GM23338 (cell line): Measurements from ENCODE around the gene FAU. TPM values are rescaled to one million over a fixed set of nuclear protein-coding genes. Genes with fewer than 3 reads are reported as not detected.
A peak's percentile ranks its signal among the peaks of the same experiment; 100 is the strongest.

Experiments used
- ATAC-seq: fragments of 200-7000 bp; cut with Tn5 transposase; 3 replicates; pipeline ENCODE4 v1.9.1; 2020
- DNase-seq: peaks from one replicate; pipeline ENCODE4 v3.0.0-alpha.2; 2015; ENCODE audit warnings: low spot score
- H2AFZ ChIP-seq: fragments of 200-600 bp; sonication (generic); 2 replicates; pipeline ENCODE4 v1.8.0; 2016; ENCODE audit warnings: antibody characterized with exemption, mild to moderate bottlenecking, moderate library complexity
- H3F3A ChIP-seq: fragments of 200-600 bp; sonication (generic); replicated peaks from 2 replicates; pipeline ENCODE4 v1.8.0; 2017; ENCODE audit warnings: antibody characterized with exemption, mixed run types, low read depth
- H3K27ac ChIP-seq: fragments of 200-600 bp; sonication (generic); 2 replicates; pipeline ENCODE4 v1.6.1; 2016; ENCODE audit warnings: low read depth
- H3K27me3 ChIP-seq: fragments of 200-600 bp; sonication (generic); 2 replicates; pipeline ENCODE4 v1.8.0; 2016; ENCODE audit warnings: mild to moderate bottlenecking, mixed run types, moderate library complexity; ENCODE audit not compliant: insufficient read depth
- H3K36me3 ChIP-seq: fragments of 200-600 bp; sonication (generic); 2 replicates; pipeline ENCODE4 v1.8.0; 2016; ENCODE audit warnings: mild to moderate bottlenecking; ENCODE audit not compliant: insufficient read depth
- H3K4me1 ChIP-seq: fragments of 200-600 bp; sonication (generic); 2 replicates; pipeline ENCODE4 v1.8.0; 2016; ENCODE audit warnings: mild to moderate bottlenecking, moderate library complexity; ENCODE audit not compliant: insufficient read depth
- H3K4me2 ChIP-seq: fragments of 200-600 bp; sonication (generic); 2 replicates; pipeline ENCODE4 v1.7.1; 2017; ENCODE audit warnings: mixed run types
- H3K4me3 ChIP-seq: fragments of 200-600 bp; sonication (generic); 2 replicates; pipeline ENCODE4 v1.6.1; 2016; ENCODE audit warnings: mixed run types
- H3K79me2 ChIP-seq: fragments of 200-600 bp; sonication (generic); replicated peaks from 2 replicates; pipeline ENCODE4 v1.8.0; 2017; ENCODE audit warnings: mild to moderate bottlenecking; ENCODE audit not compliant: insufficient read depth
- H3K9me2 ChIP-seq: fragments of 200-600 bp; sonication (generic); 2 replicates; pipeline ENCODE4 v1.8.0; 2017; ENCODE audit not compliant: insufficient read depth
- H4K20me1 ChIP-seq: fragments of 200-600 bp; sonication (generic); replicated peaks from 2 replicates; pipeline ENCODE4 v1.8.0; 2017; ENCODE audit warnings: mild to moderate bottlenecking; ENCODE audit not compliant: insufficient read depth
- H3K27ac Mint-ChIP-seq: 2 replicates; pipeline ENCODE4 v1.8.0; 2020; ENCODE audit warnings: inconsistent platforms, mild to moderate bottlenecking, moderate library complexity, mixed read lengths
- H3K27me3 Mint-ChIP-seq: 3 replicates; pipeline ENCODE4 v1.8.0; 2022; ENCODE audit warnings: low read depth, mild to moderate bottlenecking, moderate library complexity, mixed read lengths, inconsistent platforms; ENCODE audit not compliant: insufficient read depth, poor library complexity
- H3K36me3 Mint-ChIP-seq: 3 replicates; pipeline ENCODE4 v1.8.0; 2021; ENCODE audit warnings: low read depth, mild to moderate bottlenecking, inconsistent platforms, moderate library complexity, mixed read lengths
- H3K4me1 Mint-ChIP-seq: 3 replicates; pipeline ENCODE4 v1.8.0; 2020; ENCODE audit warnings: mild to moderate bottlenecking, inconsistent platforms, mixed read lengths
- H3K4me3 Mint-ChIP-seq: 3 replicates; pipeline ENCODE4 v1.8.0; 2021; ENCODE audit warnings: moderate library complexity, mild to moderate bottlenecking, inconsistent platforms, mixed read lengths
- H3K9me3 Mint-ChIP-seq: 3 replicates; pipeline ENCODE4 v1.8.0; 2020; ENCODE audit warnings: moderate library complexity, mild to moderate bottlenecking, inconsistent platforms, mixed read lengths
- CREB1 ChIP-seq: fragments of 250-450 bp; sonication (Bioruptor Pico); IDR thresholded peaks from 2 replicates; pipeline ENCODE4 v1.5.0; 2020; ENCODE audit warnings: low read depth, mild to moderate bottlenecking, moderate library complexity
- ETS1 ChIP-seq: IDR thresholded peaks from 2 replicates; pipeline ENCODE4 v1.6.1; 2016; ENCODE audit warnings: antibody characterized with exemption
- EZH2 ChIP-seq: fragments of 200-600 bp; sonication (generic); IDR thresholded peaks from one replicate; pipeline ENCODE4 v1.8.0; 2017; ENCODE audit warnings: antibody characterized with exemption, mild to moderate bottlenecking, low read depth; ENCODE audit not compliant: unreplicated experiment
- EZH2phosphoT487 ChIP-seq: fragments of 200-600 bp; sonication (generic); IDR thresholded peaks from one replicate; pipeline ENCODE4 v1.8.1; 2018; ENCODE audit warnings: antibody characterized with exemption; ENCODE audit not compliant: unreplicated experiment
- JUNB ChIP-seq: IDR thresholded peaks from one replicate; pipeline ENCODE4 v1.6.1; 2016; ENCODE audit warnings: antibody characterized with exemption; ENCODE audit not compliant: unreplicated experiment
- NANOG ChIP-seq: IDR thresholded peaks from 2 replicates; pipeline ENCODE4 v1.6.1; 2016; ENCODE audit warnings: antibody characterized with exemption, borderline replicate concordance
- POLR2AphosphoS5 ChIP-seq: IDR thresholded peaks from 2 replicates; pipeline ENCODE4 v1.6.1; 2016; ENCODE audit warnings: antibody characterized with exemption, low read depth
- REST ChIP-seq: IDR thresholded peaks from one replicate; pipeline ENCODE4 v1.6.1; 2018; ENCODE audit warnings: antibody characterized with exemption; ENCODE audit not compliant: unreplicated experiment
- STAT1 ChIP-seq: IDR thresholded peaks from one replicate; pipeline ENCODE4 v1.6.1; 2016; ENCODE audit warnings: antibody characterized with exemption; ENCODE audit not compliant: unreplicated experiment
- ZNF114 ChIP-seq: fragments of 250-450 bp; sonication (Bioruptor Pico); IDR thresholded peaks from 2 replicates; pipeline ENCODE4 v1.5.0; 2020; ENCODE audit warnings: mild to moderate bottlenecking, moderate library complexity
- polyA plus RNA-seq: library from polyadenylated mRNA; unstranded; fragments of >200 nt; fragmentation: Nextera tagmentation; extraction: Ambion mirVana; gene quantifications from 2 replicates; pipeline ENCODE4 v1.2.1, GENCODE V29; 2016
- total RNA-seq: library from RNA; depleted of rRNA; stranded (reverse); fragments of >200 nt; shearing (Covaris generic); gene quantifications from 2 replicates; pipeline ENCODE4 v1.2.3, GENCODE V29; 2014
- TF ChIP-seq, protein P1 (sequence below), 2 experiments: fragments of 200-600 bp in 1 of 2; sonication (generic) in 1 of 2; conservative IDR thresholded peaks; 2 replicates each; pipeline versions ENCODE4 v1.5.1 to v1.6.1; 2016 to 2017; ENCODE audit warnings: antibody characterized with exemption in 2 of 2, low read depth in 2 of 2, mild to moderate bottlenecking in 2 of 2, moderate library complexity in 1 of 2

Gene FAU
- total and polyA plus RNA-seq, 2 experiments from 2014 or later = 262 to 1,177 TPM

DNA sequence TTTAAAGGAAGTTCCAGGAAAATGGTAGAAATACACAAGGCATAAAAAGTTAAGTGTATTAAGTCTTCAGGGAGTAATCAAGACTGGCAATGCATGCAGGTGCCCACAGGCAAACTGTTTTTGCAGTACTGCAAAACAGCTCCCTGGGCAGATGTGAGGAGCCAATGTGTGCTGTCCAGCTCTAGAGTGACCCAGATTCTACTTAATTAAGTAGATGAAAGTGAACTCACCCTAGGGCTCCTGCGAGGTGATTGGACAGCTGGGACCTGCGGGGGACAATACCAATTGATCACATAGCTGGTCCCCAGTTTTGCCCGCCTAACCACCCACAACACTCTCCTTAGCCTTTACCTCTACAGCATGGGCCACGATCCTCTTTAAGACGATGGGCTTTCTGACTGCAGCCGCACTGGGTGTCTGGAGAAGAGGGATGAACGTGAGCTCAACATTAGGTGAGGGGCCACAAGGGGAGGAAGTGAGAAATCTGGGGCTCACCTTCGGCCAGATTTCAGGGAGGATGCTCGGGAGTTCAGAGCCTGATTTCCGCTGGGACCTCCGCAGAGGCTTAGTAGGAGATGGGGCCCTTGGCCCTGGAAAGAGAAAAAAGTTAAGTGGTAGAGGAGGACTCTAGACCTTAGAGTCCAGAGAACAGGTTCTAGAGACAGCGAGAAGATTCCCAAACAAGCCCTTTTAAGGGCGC, 38.6 kb downstream of the FAU start:
- H3K27ac Mint-ChIP-seq = peak overlapping the region; percentile 99
- H3F3A ChIP-seq = peaks cover 29% of the 10 kb centered on the region; the same call in 1 of the 2 replicates
- H3K4me1 Mint-ChIP-seq = peaks cover 24% of the 10 kb centered on the region
- peak overlapping the region; percentile 100 for H3K4me3 Mint-ChIP-seq
- H3K27me3 Mint-ChIP-seq = peaks cover 8% of the 10 kb centered on the region
- H3K4me1 ChIP-seq = peaks cover 8% of the 10 kb centered on the region; the same call in 1 of the 2 replicates
- peaks cover 35% of the 10 kb centered on the region for H4K20me1 ChIP-seq
- peak; percentile 17 for DNase-seq
- H3K27ac ChIP-seq = peak overlapping the region; percentile 96
- H3K36me3 Mint-ChIP-seq = peaks cover 45% of the 10 kb centered on the region
- H3K9me3 Mint-ChIP-seq = no peaks in the 10 kb centered on the region; the same call in 2 of the 3 replicates
- peak overlapping the region; percentile 91 for H2AFZ ChIP-seq
- H3K9me2 ChIP-seq = no peaks in the 10 kb centered on the region
- H3K36me3 ChIP-seq = peaks cover 9% of the 10 kb centered on the region
- peak overlapping the region; percentile 93 for H3K4me3 ChIP-seq
- H3K4me2 ChIP-seq = peak overlapping the region; percentile 96
- peak; percentile 4; the same call in 2 of the 3 replicates for ATAC-seq
- TF ChIP-seq JUNB = no peak
- TF ChIP-seq, protein P1, sequence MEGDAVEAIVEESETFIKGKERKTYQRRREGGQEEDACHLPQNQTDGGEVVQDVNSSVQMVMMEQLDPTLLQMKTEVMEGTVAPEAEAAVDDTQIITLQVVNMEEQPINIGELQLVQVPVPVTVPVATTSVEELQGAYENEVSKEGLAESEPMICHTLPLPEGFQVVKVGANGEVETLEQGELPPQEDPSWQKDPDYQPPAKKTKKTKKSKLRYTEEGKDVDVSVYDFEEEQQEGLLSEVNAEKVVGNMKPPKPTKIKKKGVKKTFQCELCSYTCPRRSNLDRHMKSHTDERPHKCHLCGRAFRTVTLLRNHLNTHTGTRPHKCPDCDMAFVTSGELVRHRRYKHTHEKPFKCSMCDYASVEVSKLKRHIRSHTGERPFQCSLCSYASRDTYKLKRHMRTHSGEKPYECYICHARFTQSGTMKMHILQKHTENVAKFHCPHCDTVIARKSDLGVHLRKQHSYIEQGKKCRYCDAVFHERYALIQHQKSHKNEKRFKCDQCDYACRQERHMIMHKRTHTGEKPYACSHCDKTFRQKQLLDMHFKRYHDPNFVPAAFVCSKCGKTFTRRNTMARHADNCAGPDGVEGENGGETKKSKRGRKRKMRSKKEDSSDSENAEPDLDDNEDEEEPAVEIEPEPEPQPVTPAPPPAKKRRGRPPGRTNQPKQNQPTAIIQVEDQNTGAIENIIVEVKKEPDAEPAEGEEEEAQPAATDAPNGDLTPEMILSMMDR (conservative IDR thresholded peaks at IDR 0.05; ENCODE audit: low read depth in 2 of 2) = 0 out of 4 replicates have a peak, but pooled peaks of 1 of the 2 experiments have one; percentile 7
- H3K27me3 ChIP-seq = no peaks in the 10 kb centered on the region
- peaks cover 51% of the 10 kb centered on the region for H3K79me2 ChIP-seq

DNA sequence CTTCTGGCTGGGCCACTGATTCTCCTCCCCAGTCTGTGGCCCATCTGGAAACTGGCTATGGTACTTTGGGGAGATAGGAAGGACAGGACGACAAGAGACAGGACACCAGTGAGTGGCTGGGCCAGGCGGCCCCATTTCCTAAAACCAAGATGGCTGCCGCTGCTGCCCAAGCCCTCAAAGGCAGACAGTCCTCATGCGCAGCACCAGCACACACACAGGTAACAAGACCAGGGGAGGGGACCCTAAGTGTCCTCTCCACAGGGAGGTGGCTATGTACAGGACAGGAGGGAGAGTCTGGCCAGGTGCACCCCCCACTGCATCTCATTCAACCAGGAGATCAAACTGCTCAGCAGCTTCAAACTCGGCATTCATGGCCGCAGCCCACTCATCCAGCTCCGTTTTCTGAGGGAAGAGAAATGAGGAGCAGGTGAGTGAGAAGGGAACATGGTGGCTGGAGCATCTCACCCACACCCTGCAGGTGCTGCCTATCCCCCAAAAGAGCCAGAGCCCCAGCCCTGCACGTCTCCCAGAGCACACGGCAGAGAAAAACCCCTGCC, 43.1 kb downstream of the FAU start:
- H3K27ac ChIP-seq = peak overlapping the region; percentile 74; the same call in 1 of the 2 replicates
- DNase-seq (no peak), ATAC-seq (no peak)
- Mint-ChIP-seq H3K27me3 (peaks cover 5% of the 10 kb centered on the region), H3K4me1 (peaks cover 24% of the 10 kb centered on the region), H3K27ac (no peak overlapping the region), H3K36me3 (peaks cover 69% of the 10 kb centered on the region), H3K4me3 (no peak overlapping the region; the same call in 2 of the 3 replicates), H3K9me3 (no peaks in the 10 kb centered on the region; the same call in 2 of the 3 replicates)
- peaks cover 29% of the 10 kb centered on the region; the same call in 1 of the 2 replicates for H3F3A ChIP-seq
- H3K36me3 ChIP-seq = peaks cover 16% of the 10 kb centered on the region
- peaks cover 57% of the 10 kb centered on the region for H3K79me2 ChIP-seq
- H4K20me1 ChIP-seq = peaks cover 45% of the 10 kb centered on the region
- peaks cover 8% of the 10 kb centered on the region; the same call in 1 of the 2 replicates for H3K4me1 ChIP-seq
- H3K4me2 ChIP-seq = no peak overlapping the region
- H3K4me3 ChIP-seq = no peak overlapping the region
- no peak overlapping the region for H2AFZ ChIP-seq
- no peaks in the 10 kb centered on the region for H3K27me3 ChIP-seq
- no peaks in the 10 kb centered on the region for H3K9me2 ChIP-seq
- no peak for TF ChIP-seq ZNF114 (CRISPR knock-in tag)
- TF ChIP-seq NANOG = no peak
- TF ChIP-seq EZH2phosphoT487 = no peak
- TF ChIP-seq JUNB = no peak
- TF ChIP-seq, protein P1 (conservative IDR thresholded peaks at IDR 0.05; ENCODE audit: low read depth in 2 of 2) = no peak
- no peak for TF ChIP-seq REST
- TF ChIP-seq POLR2AphosphoS5 = no peak
- no peak for TF ChIP-seq STAT1
- TF ChIP-seq CREB1 = no peak
- no peak for TF ChIP-seq EZH2
- no peak for TF ChIP-seq ETS1
